Glutamatergic neuron (in vitro differentiated cells): ENCODE data around the gene TMEM190. TPM values are rescaled to one million over a fixed set of nuclear protein-coding genes. Genes with fewer than 3 reads are reported as not detected.

ENCODE experiments used
- DNase-seq: peaks from one replicate; pipeline ENCODE4 v3.0.0; 2022
- H3K27ac Mint-ChIP-seq: one replicate; pipeline ENCODE4 v1.8.0; 2020; ENCODE audit warnings: mild to moderate bottlenecking, mixed read lengths, inconsistent platforms; ENCODE audit not compliant: unreplicated experiment
- H3K27me3 Mint-ChIP-seq: one replicate; pipeline ENCODE4 v1.8.0; 2020; ENCODE audit warnings: mild to moderate bottlenecking, moderate library complexity, mixed read lengths, inconsistent platforms; ENCODE audit not compliant: unreplicated experiment
- H3K36me3 Mint-ChIP-seq: one replicate; pipeline ENCODE4 v1.8.0; 2020; ENCODE audit warnings: mild to moderate bottlenecking, mixed read lengths, inconsistent platforms; ENCODE audit not compliant: unreplicated experiment
- H3K4me1 Mint-ChIP-seq: one replicate; pipeline ENCODE4 v1.8.0; 2020; ENCODE audit warnings: mild to moderate bottlenecking, low read depth, mixed read lengths, inconsistent platforms; ENCODE audit not compliant: unreplicated experiment
- H3K4me3 Mint-ChIP-seq: one replicate; pipeline ENCODE4 v1.8.0; 2020; ENCODE audit warnings: mild to moderate bottlenecking, mixed read lengths, inconsistent platforms; ENCODE audit not compliant: unreplicated experiment
- H3K9me3 Mint-ChIP-seq: one replicate; pipeline ENCODE4 v1.8.0; 2020; ENCODE audit warnings: mild to moderate bottlenecking, moderate library complexity, mixed read lengths, inconsistent platforms; ENCODE audit not compliant: unreplicated experiment
- CTCF ChIP-seq: fragments of 200-600 bp; sonication (generic); IDR thresholded peaks from one replicate; pipeline ENCODE4 v1.5.0; 2021; ENCODE audit not compliant: partially characterized antibody, unreplicated experiment
- total RNA-seq: library from RNA; stranded (reverse); fragmentation: NEBNext Ultra II Directional; extraction: Animal tissue kit (Norgen Biotek cat#: 25700); gene quantifications from one replicate; pipeline ENCODE4 v1.2.1, GENCODE V29; 2021; ENCODE audit not compliant: unreplicated experiment

Gene TMEM190
- total RNA-seq, 1 donor from 2014 or later: 3.7 TPM

GRCh38 chr19:55370305-55370988 lies 6.2 kb upstream of the TMEM190 start, which contains the start of gene IL11:
Gene IL11, minus strand, starts transcription at chr19:55370463. Its CDS starts 153 bp downstream, at chr19:55370310.
- Mint-ChIP-seq H3K36me3 (no peaks in the 10 kb centered on the region), H3K4me1 (peaks cover 14% of the 10 kb centered on the region), H3K4me3 (peak within 1 kb of the TSS; percentile 89), H3K27ac (peak within 1 kb of the TSS; percentile 68), H3K27me3 (peaks cover 7% of the 10 kb centered on the region), H3K9me3 (peaks cover 12% of the 10 kb centered on the region)
- no peak for TF ChIP-seq CTCF
- DNase-seq: no peak

GRCh38 chr19:55372316-55373081 lies 4.1 kb upstream of the TMEM190 start:
- DNase-seq: peak; percentile 54
- Mint-ChIP-seq H3K27ac (no peak overlapping the region), H3K9me3 (peaks cover 11% of the 10 kb centered on the region), H3K4me3 (peak overlapping the region; percentile 60), H3K27me3 (peaks cover 10% of the 10 kb centered on the region), H3K36me3 (no peaks in the 10 kb centered on the region), H3K4me1 (peaks cover 21% of the 10 kb centered on the region)
- TF ChIP-seq CTCF: no peak

DNA sequence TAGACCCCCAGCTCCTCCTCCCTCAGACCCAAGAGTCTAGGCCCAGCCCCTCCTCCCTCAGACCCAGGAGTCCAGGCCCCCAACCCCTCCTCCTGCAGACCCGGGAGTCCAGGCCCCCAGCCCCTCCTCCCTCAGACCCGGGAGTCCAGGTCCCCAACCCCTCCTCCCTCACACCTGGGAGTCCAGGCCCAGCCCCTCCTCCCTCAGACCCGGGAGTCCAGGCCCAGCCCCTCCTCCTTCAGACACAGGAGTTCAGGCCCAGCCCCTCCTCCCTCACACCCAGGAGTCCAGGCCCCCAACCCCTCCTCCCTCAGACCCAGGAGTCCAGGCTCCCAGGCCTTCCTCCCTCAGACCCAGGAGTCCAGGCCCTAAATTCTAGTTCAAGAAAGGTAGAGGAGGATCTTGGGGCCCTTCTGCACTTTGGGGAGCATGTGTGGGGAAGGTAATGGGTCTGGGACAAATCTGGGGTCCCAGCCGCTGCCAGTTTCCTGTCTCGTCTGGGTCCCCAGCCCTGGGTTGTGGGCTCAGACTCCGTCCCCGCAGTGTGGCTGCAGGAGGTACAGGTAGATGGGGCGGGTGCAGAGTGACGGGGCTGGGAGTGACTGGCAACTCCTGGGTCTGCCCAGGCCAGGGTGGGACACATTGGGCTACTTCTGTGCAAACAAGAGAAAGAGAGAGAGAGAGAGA lies 3.2 kb upstream of the TMEM190 start:
- DNase-seq: no peak
- H3K27me3 Mint-ChIP-seq: peaks cover 12% of the 10 kb centered on the region
- H3K4me3 Mint-ChIP-seq: peak overlapping the region; percentile 83
- H3K4me1 Mint-ChIP-seq: peaks cover 23% of the 10 kb centered on the region
- peak overlapping the region; percentile 90 for H3K27ac Mint-ChIP-seq
- H3K9me3 Mint-ChIP-seq: peaks cover 11% of the 10 kb centered on the region
- no peak for TF ChIP-seq CTCF
- H3K36me3 Mint-ChIP-seq: no peaks in the 10 kb centered on the region

GRCh38 chr19:55373993-55374757 lies 2.5 kb upstream of the TMEM190 start:
- H3K27me3 Mint-ChIP-seq: peaks cover 13% of the 10 kb centered on the region
- H3K9me3 Mint-ChIP-seq: peaks cover 15% of the 10 kb centered on the region
- TF ChIP-seq CTCF: no peak
- peak overlapping the region; percentile 90 for H3K27ac Mint-ChIP-seq
- H3K36me3 Mint-ChIP-seq: no peaks in the 10 kb centered on the region
- peak; percentile 67 for DNase-seq
- H3K4me3 Mint-ChIP-seq: peak overlapping the region; percentile 83
- peaks cover 23% of the 10 kb centered on the region for H3K4me1 Mint-ChIP-seq
